OCI-LY7 (cell line): ENCODE measurements around the gene IVNS1ABP. TPM values are rescaled to one million over a fixed set of nuclear protein-coding genes. Genes with fewer than 3 reads are reported as not detected.

ENCODE experiments used
- BruUV-seq: library from RNA; stranded (reverse); fragments of 400-500 nt; replicated peaks from 2 replicates; lab custom pipeline; 2021; lab: Mats Ljungman, UMichigan
- CTCF ChIA-PET: fragments of 300-600 bp; sonication (Branson Sonifier 250); formaldehyde crosslinking; loops from one replicate; lab custom pipeline; 2022; ENCODE audit warnings: antibody characterized with exemption; ENCODE audit not compliant: unreplicated experiment; lab: Charles Lee
- POLR2A ChIA-PET: fragments of 300-600 bp; sonication (Branson Sonifier 250); formaldehyde crosslinking; loops from one replicate; lab custom pipeline; 2022; ENCODE audit warnings: antibody characterized with exemption; lab: Charles Lee
- DNase-seq: peaks from one replicate; pipeline ENCODE4 v3.0.0-alpha.2; 2015; ENCODE audit warnings: low spot score
- H2AFZ ChIP-seq: fragments of 200-600 bp; sonication (generic), shearing (Covaris generic); 2 replicates; pipeline ENCODE4 v1.6.1; 2014; ENCODE audit warnings: mild to moderate bottlenecking, antibody characterized with exemption, low read length, moderate library complexity
- H3K27ac ChIP-seq: fragments of 200-600 bp; sonication (generic); 2 replicates; pipeline ENCODE4 v1.5.1; 2014; ENCODE audit warnings: mixed run types, low read depth, mild to moderate bottlenecking, moderate library complexity, low read length, inconsistent platforms; ENCODE audit not compliant: poor library complexity, severe bottlenecking
- H3K36me3 ChIP-seq: fragments of 200-600 bp; sonication (generic); 2 replicates; pipeline ENCODE4 v1.6.1; 2014; ENCODE audit warnings: mild to moderate bottlenecking, antibody characterized with exemption, low read length, moderate library complexity, mixed read lengths; ENCODE audit not compliant: insufficient read depth
- H3K4me1 ChIP-seq: fragments of 200-600 bp; sonication (generic); 2 replicates; pipeline ENCODE4 v1.5.1; 2014; ENCODE audit warnings: mild to moderate bottlenecking, low read length; ENCODE audit not compliant: insufficient read depth, poor library complexity, severe bottlenecking
- H3K4me2 ChIP-seq: fragments of 200-600 bp; sonication (generic); 2 replicates; pipeline ENCODE4 v1.6.1; 2014; ENCODE audit warnings: mild to moderate bottlenecking, low read length
- H3K4me3 ChIP-seq: fragments of 200-600 bp; sonication (generic); 2 replicates; pipeline ENCODE4 v1.5.1; 2014; ENCODE audit warnings: mild to moderate bottlenecking, low read depth, low read length; ENCODE audit not compliant: poor library complexity, severe bottlenecking
- H3K79me2 ChIP-seq: fragments of 200-600 bp; sonication (generic); 2 replicates; pipeline ENCODE4 v1.6.1; 2016; ENCODE audit warnings: low read depth, mild to moderate bottlenecking, low read length, moderate library complexity, mixed read lengths; ENCODE audit not compliant: insufficient read depth
- H3K9me2 ChIP-seq: fragments of 200-600 bp; sonication (generic); 2 replicates; pipeline ENCODE4 v1.6.1; 2016; ENCODE audit warnings: mild to moderate bottlenecking, low read length, mixed read lengths; ENCODE audit not compliant: insufficient read depth
- H3K9me3 ChIP-seq: fragments of 200-600 bp; sonication (generic); 2 replicates; pipeline ENCODE4 v1.6.1; 2014; ENCODE audit warnings: mild to moderate bottlenecking, mixed run types, low read length, mixed read lengths
- H4K20me1 ChIP-seq: fragments of 200-600 bp; sonication (generic); 2 replicates; pipeline ENCODE4 v1.6.1; 2014; ENCODE audit warnings: mild to moderate bottlenecking, antibody characterized with exemption, low read length, moderate library complexity, mixed read lengths; ENCODE audit not compliant: insufficient read depth
- EZH2phosphoT487 ChIP-seq: fragments of 200-600 bp; sonication (generic); IDR thresholded peaks from 2 replicates; pipeline ENCODE4 v1.6.1; 2018; ENCODE audit warnings: low read depth, borderline replicate concordance, mild to moderate bottlenecking, mixed run types, antibody characterized with exemption, low read length, moderate library complexity, mixed read lengths
- intact Hi-C: fragments of 100-400 bp; cut with micrococcal nuclease; formaldehyde crosslinking; loops from one replicate; pipeline ENCODE4 v1.10.0; 2022; ENCODE audit not compliant: unreplicated experiment
- total RNA-seq, 2 experiments: library from RNA; depleted of rRNA in 1 of 2; stranded (reverse); fragments of >200 nt in 1 of 2; shearing (Covaris generic) in 1 of 2; gene quantifications; 2 replicates each; pipeline ENCODE4 v1.2.3, GENCODE V29; 2014 to 2022
- TF ChIP-seq, protein P1 (sequence below): fragments of 200-600 bp; sonication (generic); conservative IDR thresholded peaks from 2 replicates; pipeline ENCODE4 v1.5.1; 2014; ENCODE audit warnings: mild to moderate bottlenecking, antibody characterized with exemption, low read length, moderate library complexity, mixed read lengths

The IVNS1ABP gene
- total RNA-seq, 2 experiments from 2014 or later = 54.0 to 74.0 TPM

DNA sequence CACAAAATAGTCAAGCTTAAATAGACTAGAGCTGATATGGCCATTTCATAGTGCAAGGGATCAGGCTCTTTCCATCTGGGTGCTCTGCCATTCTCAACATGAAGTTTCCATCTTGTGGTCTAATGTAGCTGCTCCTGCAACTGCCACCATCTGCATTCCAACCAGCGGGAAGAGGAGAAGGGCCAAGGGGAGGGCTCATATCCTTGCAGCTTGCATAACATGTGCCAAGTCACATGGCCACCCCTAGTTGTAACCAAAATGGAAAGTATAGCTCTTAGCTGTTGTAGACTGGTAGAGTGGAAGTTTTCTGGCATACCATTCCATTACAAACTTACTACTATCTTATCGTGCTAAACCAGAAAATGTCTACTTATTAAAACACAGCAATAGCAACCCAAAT is 38.9 kb upstream of the IVNS1ABP start:
- TF ChIP-seq, protein P1, sequence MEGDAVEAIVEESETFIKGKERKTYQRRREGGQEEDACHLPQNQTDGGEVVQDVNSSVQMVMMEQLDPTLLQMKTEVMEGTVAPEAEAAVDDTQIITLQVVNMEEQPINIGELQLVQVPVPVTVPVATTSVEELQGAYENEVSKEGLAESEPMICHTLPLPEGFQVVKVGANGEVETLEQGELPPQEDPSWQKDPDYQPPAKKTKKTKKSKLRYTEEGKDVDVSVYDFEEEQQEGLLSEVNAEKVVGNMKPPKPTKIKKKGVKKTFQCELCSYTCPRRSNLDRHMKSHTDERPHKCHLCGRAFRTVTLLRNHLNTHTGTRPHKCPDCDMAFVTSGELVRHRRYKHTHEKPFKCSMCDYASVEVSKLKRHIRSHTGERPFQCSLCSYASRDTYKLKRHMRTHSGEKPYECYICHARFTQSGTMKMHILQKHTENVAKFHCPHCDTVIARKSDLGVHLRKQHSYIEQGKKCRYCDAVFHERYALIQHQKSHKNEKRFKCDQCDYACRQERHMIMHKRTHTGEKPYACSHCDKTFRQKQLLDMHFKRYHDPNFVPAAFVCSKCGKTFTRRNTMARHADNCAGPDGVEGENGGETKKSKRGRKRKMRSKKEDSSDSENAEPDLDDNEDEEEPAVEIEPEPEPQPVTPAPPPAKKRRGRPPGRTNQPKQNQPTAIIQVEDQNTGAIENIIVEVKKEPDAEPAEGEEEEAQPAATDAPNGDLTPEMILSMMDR = no peak
- no peak for TF ChIP-seq EZH2phosphoT487
- no TSS peak for BruUV-seq
- Histone ChIP-seq H3K9me3 (no peaks in the 10 kb centered on the region), H3K4me2 (no peak overlapping the region), H3K79me2 (no peaks in the 10 kb centered on the region), H4K20me1 (no peaks in the 10 kb centered on the region), H3K36me3 (no peaks in the 10 kb centered on the region), H3K4me3 (no peak overlapping the region), H3K9me2 (no peaks in the 10 kb centered on the region), H3K4me1 (no peaks in the 10 kb centered on the region), H3K27ac (no peak overlapping the region), H2AFZ (no peak overlapping the region)
- POLR2A ChIA-PET = no interaction called here
- intact Hi-C loops = no loop called here
- no peak for DNase-seq
- CTCF ChIA-PET = no interaction called here

DNA sequence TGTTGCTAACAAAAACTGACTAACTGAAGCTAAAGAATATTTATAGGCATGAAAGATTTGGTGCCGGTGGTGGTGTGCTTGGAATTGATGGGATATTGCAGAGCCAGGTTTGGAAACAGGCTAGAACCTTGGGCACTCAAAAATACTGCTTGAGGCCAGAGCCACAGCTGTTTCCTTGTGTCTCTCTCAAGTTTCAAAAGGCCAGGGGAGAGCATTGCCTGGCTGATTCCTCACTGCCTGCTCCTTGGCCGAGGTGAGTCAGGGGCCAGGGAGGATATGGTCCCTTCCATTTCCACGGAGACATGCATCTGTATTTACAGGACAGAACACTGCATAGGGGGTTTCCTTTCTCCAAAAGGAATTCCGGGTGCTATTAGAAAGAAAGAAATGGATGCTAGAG is 36.1 kb upstream of the IVNS1ABP start:
- Histone ChIP-seq H3K36me3 (no peaks in the 10 kb centered on the region), H3K9me3 (no peaks in the 10 kb centered on the region), H3K4me3 (no peak overlapping the region), H3K4me1 (no peaks in the 10 kb centered on the region), H3K27ac (no peak overlapping the region), H3K79me2 (no peaks in the 10 kb centered on the region), H2AFZ (no peak overlapping the region), H3K9me2 (no peaks in the 10 kb centered on the region), H3K4me2 (no peak overlapping the region), H4K20me1 (no peaks in the 10 kb centered on the region)
- TF ChIP-seq EZH2phosphoT487 = no peak
- TF ChIP-seq, protein P1 = no peak
- ChIA-PET POLR2A (interaction anchor here (0.8 kb wide), 1 partner anchor 19 kb away, joined by 3 read pairs; no protein-coding TSS in a partner anchor), CTCF (no interaction called here)
- no peak for DNase-seq
- intact Hi-C loops = no loop called here
- no TSS peak for BruUV-seq

DNA sequence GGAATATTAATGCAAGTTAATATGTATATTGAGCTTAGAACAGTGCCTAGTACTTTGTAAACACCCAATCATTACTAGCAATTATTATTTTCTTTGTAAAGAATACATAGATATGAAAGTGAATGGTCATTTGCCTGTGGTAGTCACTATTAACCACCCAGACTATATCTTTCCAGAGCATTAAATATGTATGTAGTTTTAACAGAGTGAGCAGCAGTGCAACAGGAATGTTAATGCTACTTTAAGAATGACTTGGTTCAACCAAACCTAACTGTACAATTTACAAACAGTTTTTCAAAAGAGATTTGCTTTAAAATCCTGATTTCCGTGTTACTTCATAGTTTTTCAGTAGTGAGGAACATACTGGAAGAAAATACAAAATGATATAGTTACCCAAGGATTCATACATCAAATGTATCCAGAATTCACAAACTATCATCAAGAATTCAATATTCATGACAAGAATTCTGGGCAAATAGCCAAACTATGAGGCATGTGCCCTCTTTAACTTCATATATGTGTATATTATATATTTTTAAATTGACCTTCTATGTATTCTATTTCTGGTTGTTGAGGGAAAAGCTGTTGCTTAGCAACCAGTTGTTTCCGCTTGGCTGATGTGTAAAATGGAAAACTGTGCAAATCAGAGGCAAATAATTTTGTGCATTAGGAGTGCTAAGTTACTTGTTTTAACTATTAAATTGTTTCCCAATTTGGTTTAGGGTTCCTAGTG is 34.9 kb upstream of the IVNS1ABP start:
- POLR2A ChIA-PET = no interaction called here
- no peak overlapping the region for H3K27ac ChIP-seq
- H3K4me3 ChIP-seq = no peak overlapping the region
- H3K4me1 ChIP-seq = no peaks in the 10 kb centered on the region
- CTCF ChIA-PET = no interaction called here
- H3K79me2 ChIP-seq = no peaks in the 10 kb centered on the region
- intact Hi-C loops = no loop called here
- TF ChIP-seq, protein P1 = no peak
- no peak for TF ChIP-seq EZH2phosphoT487
- H2AFZ ChIP-seq = no peak overlapping the region
- no peaks in the 10 kb centered on the region for H3K9me2 ChIP-seq
- no TSS peak for BruUV-seq
- DNase-seq = no peak
- H3K4me2 ChIP-seq = no peak overlapping the region
- H3K9me3 ChIP-seq = no peaks in the 10 kb centered on the region
- H3K36me3 ChIP-seq = no peaks in the 10 kb centered on the region
- H4K20me1 ChIP-seq = no peaks in the 10 kb centered on the region
